GM12878 (cell line): Measurements from ENCODE around the gene APC2. TPM values are rescaled to one million over a fixed set of nuclear protein-coding genes. Genes with fewer than 3 reads are reported as not detected.

ENCODE experiments used
- ATAC-seq: fragments of 200-7000 bp; cut with Tn5 transposase; 3 replicates; pipeline ENCODE4 v1.9.1; 2020; ENCODE audit warnings: mild to moderate bottlenecking, moderate library complexity
- BruUV-seq: library from RNA; stranded (reverse); fragments of 400-500 nt; replicated peaks from 2 replicates; lab custom pipeline; 2021; lab: Mats Ljungman, UMichigan
- CTCF ChIA-PET: fragments of 300-600 bp; sonication (Branson Sonifier 250); formaldehyde crosslinking; extraction: SDS; loops from one replicate; lab custom pipeline; 2021; ENCODE audit warnings: inconsistent platforms; lab: Yijun Ruan, JAX
- POLR2A ChIA-PET: fragments of 350-600 bp; formaldehyde crosslinking; extraction: SDS; loops from one replicate; lab custom pipeline; 2021; ENCODE audit warnings: inconsistent platforms; lab: Charles Lee
- RAD21 ChIA-PET: fragments of 300-600 bp; sonication (Branson Sonifier 250); formaldehyde crosslinking; loops from one replicate; lab custom pipeline; 2023; ENCODE audit warnings: antibody characterized with exemption; ENCODE audit not compliant: unreplicated experiment; lab: Charles Lee
- SMC1A ChIA-PET: fragments of 300-600 bp; sonication (Branson Sonifier 250); formaldehyde crosslinking; loops from one replicate; lab custom pipeline; 2023; ENCODE audit not compliant: unreplicated experiment, uncharacterized antibody; lab: Charles Lee
- DNase-seq: peaks from one replicate; pipeline ENCODE4 v3.0.0-alpha.2; 2011; ENCODE audit warnings: low read depth, low spot score
- FAIRE-seq: peaks from 3 replicates; lab custom pipeline; 2011; peaks lifted over from hg19 to GRCh38; lab: Jason Lieb, UNC
- H2AFZ ChIP-seq: 2 replicates; pipeline ENCODE4 v1.6.0; 2011; ENCODE audit warnings: low read depth, low read length, control low read depth; ENCODE audit not compliant: control insufficient read depth
- H3K27ac ChIP-seq: 2 replicates; pipeline ENCODE4 v1.5.1; 2011; ENCODE audit warnings: control low read depth; ENCODE audit not compliant: control insufficient read depth, insufficient read depth
- H3K27me3 ChIP-seq, 2 experiments: replicated peaks in 1 of 2; 2 replicates each; pipeline versions ENCODE4 v1.6.0 to v1.6.1; 2011; ENCODE audit warnings: low read length in 1 of 2; ENCODE audit not compliant: control insufficient read depth in 2 of 2, insufficient read depth in 2 of 2
- H3K36me3 ChIP-seq, 2 experiments: 2 replicates each; pipeline ENCODE4 v1.5.1; 2011; ENCODE audit warnings: low read length in 1 of 2; ENCODE audit not compliant: control insufficient read depth in 2 of 2, insufficient read depth in 2 of 2
- H3K4me1 ChIP-seq: 2 replicates; pipeline ENCODE4 v1.6.1; 2011; ENCODE audit warnings: mild to moderate bottlenecking, low read length, moderate library complexity, mixed read lengths; ENCODE audit not compliant: control insufficient read depth, insufficient read depth
- H3K4me2 ChIP-seq: 2 replicates; pipeline ENCODE4 v1.6.0; 2011; ENCODE audit warnings: control low read depth; ENCODE audit not compliant: control insufficient read depth, insufficient read depth
- H3K4me3 ChIP-seq: fragments of 200-600 bp; sonication (generic); 2 replicates; pipeline ENCODE4 v1.5.1; 2016
- H3K79me2 ChIP-seq: 2 replicates; pipeline ENCODE4 v1.6.0; 2011; ENCODE audit warnings: low read length; ENCODE audit not compliant: control insufficient read depth, insufficient read depth
- H3K9ac ChIP-seq: 2 replicates; pipeline ENCODE4 v1.8.0; 2011; ENCODE audit warnings: low read length, control low read depth, mixed read lengths; ENCODE audit not compliant: control insufficient read depth, insufficient read depth
- H3K9me3 ChIP-seq: replicated peaks from 3 replicates; pipeline ENCODE4 v1.5.1; 2011; ENCODE audit warnings: mild to moderate bottlenecking, low read length; ENCODE audit not compliant: control insufficient read depth, insufficient read depth
- H4K20me1 ChIP-seq: 2 replicates; pipeline ENCODE4 v1.6.0; 2011; ENCODE audit not compliant: control insufficient read depth, insufficient read depth
- RAD51 ChIP-seq: fragments of 450-650 bp; IDR thresholded peaks from 2 replicates; pipeline ENCODE4 v1.6.1; 2016; ENCODE audit warnings: moderate library complexity, mild to moderate bottlenecking, inconsistent platforms
- ZNF622 ChIP-seq: fragments of 450-650 bp; IDR thresholded peaks from 2 replicates; pipeline ENCODE4 v1.6.1; 2017; ENCODE audit warnings: mild to moderate bottlenecking, inconsistent platforms
- WGBS: methylation state at CpG from one replicate; pipeline ENCODE4 v1.1.6; 2016; ENCODE audit warnings: low lambda C conversion rate; ENCODE audit not compliant: insufficient replicate concordance, insufficient coverage; ENCODE audit errors: missing lambda C conversion rate; 5-methylcytosine and 5-hydroxymethylcytosine counted together
- in situ Hi-C: fragments of 300-500 bp; cut with MboI; formaldehyde crosslinking; loops from 9 replicates; pipeline ENCODE4 v1.14.3; 2018; ENCODE audit warnings: mixed read lengths
- intact Hi-C: fragments of 100-400 bp; cut with micrococcal nuclease; formaldehyde crosslinking; loops from one replicate; pipeline ENCODE4 v1.14.2; 2022; ENCODE audit not compliant: unreplicated experiment
- polyA plus RNA-seq, 11 experiments: library from polyadenylated mRNA; depleted of rRNA in 4 of 11; unstranded in 6 of 11; stranded (reverse) in 5 of 11; fragments of >200 nt; fragmentation: Nextera tagmentation in 4 of 11; fragmentation: Illumina TruSeq in 1 of 11; extraction: Ambion mirVana in 4 of 11; extraction: Trizol in 1 of 11; gene quantifications; 1 replicate in 1 of 11; 2 replicates in 10 of 11; pipeline versions ENCODE4 v1.2.1 to v1.2.3, GENCODE V29; 2011 to 2016; ENCODE audit warnings: inconsistent platforms in 2 of 11, missing spikeins in 2 of 11, low read depth in 1 of 11
- total RNA-seq, 4 experiments: library from RNA; depleted of rRNA in 3 of 4; stranded (reverse); fragments of >200 nt in 3 of 4; fragmentation: Illumina TruSeq in 1 of 4; extraction: Trizol in 1 of 4; gene quantifications; 2 replicates each; pipeline versions ENCODE4 v1.2.1 to v1.2.3, GENCODE V29; 2013 to 2021
- TF ChIP-seq, protein P1 (sequence below), 3 experiments: IDR thresholded peaks in 2 of 3; conservative IDR thresholded peaks in 1 of 3; 2 replicates each; pipeline ENCODE4 v1.5.1; 2011; ENCODE audit warnings: low read depth in 3 of 3, low read length in 3 of 3, mild to moderate bottlenecking in 3 of 3, control low read depth in 2 of 3, moderate library complexity in 2 of 3, inconsistent platforms in 1 of 3, mixed read lengths in 1 of 3; ENCODE audit not compliant: control insufficient read depth in 2 of 3, insufficient read depth in 1 of 3; ENCODE audit errors: extremely low read depth in 1 of 3
- TF ChIP-seq, protein P2 (sequence below): fragments of 450-650 bp; IDR thresholded peaks from 2 replicates; pipeline ENCODE4 v1.6.1; 2016; ENCODE audit warnings: mild to moderate bottlenecking
- TF ChIP-seq, protein P3 (sequence below): fragments of 450-650 bp; IDR thresholded peaks from 2 replicates; pipeline ENCODE4 v1.6.1; 2018; ENCODE audit warnings: mild to moderate bottlenecking, low read depth, moderate library complexity; ENCODE audit not compliant: partially characterized antibody

The APC2 gene
- total and polyA plus RNA-seq, 10 of the 15 experiments (the other 5 are each of a cell fraction or from before 2014, with no cell fraction given) = under 0.01 to 0.73 (median 0.04) TPM; not detected in 5

DNA sequence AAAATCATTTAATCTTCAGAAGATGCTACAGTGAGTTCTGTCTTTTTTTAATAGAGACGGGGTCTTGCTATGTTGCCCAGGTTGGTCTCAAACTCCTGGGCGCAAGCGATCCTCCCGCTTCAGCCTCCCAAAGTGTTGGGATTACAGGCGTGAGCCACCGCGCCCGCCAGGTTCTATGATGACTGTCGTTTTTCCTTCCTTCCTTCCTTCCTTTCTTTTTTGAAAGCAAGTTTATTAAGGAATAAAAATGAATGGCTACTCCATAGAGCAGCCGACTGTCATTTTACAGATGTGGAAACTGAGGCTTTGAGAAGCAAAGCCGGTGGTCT lies 48.1 kb upstream of the APC2 start:
- SMC1A ChIA-PET = no interaction called here
- FAIRE-seq = no peak
- H2AFZ ChIP-seq = peak overlapping the region; percentile 72
- no peak overlapping the region for H3K27ac ChIP-seq
- H3K9me3 ChIP-seq = no peaks in the 10 kb centered on the region
- TF ChIP-seq, protein P1, sequence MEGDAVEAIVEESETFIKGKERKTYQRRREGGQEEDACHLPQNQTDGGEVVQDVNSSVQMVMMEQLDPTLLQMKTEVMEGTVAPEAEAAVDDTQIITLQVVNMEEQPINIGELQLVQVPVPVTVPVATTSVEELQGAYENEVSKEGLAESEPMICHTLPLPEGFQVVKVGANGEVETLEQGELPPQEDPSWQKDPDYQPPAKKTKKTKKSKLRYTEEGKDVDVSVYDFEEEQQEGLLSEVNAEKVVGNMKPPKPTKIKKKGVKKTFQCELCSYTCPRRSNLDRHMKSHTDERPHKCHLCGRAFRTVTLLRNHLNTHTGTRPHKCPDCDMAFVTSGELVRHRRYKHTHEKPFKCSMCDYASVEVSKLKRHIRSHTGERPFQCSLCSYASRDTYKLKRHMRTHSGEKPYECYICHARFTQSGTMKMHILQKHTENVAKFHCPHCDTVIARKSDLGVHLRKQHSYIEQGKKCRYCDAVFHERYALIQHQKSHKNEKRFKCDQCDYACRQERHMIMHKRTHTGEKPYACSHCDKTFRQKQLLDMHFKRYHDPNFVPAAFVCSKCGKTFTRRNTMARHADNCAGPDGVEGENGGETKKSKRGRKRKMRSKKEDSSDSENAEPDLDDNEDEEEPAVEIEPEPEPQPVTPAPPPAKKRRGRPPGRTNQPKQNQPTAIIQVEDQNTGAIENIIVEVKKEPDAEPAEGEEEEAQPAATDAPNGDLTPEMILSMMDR (IDR thresholded peaks at IDR 0.05 in 2 of 3, conservative IDR thresholded peaks at IDR 0.05 in 1 of 3; ENCODE audit: control insufficient read depth in 2 of 3, extremely low read depth in 1 of 3, insufficient read depth in 1 of 3, low read depth in 3 of 3, low read length in 3 of 3) = no peak
- no peak for TF ChIP-seq RAD51
- TF ChIP-seq, protein P2, sequence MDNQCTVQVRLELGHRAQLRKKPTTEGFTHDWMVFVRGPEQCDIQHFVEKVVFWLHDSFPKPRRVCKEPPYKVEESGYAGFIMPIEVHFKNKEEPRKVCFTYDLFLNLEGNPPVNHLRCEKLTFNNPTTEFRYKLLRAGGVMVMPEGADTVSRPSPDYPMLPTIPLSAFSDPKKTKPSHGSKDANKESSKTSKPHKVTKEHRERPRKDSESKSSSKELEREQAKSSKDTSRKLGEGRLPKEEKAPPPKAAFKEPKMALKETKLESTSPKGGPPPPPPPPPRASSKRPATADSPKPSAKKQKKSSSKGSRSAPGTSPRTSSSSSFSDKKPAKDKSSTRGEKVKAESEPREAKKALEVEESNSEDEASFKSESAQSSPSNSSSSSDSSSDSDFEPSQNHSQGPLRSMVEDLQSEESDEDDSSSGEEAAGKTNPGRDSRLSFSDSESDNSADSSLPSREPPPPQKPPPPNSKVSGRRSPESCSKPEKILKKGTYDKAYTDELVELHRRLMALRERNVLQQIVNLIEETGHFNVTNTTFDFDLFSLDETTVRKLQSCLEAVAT = 0 out of 2 replicates have a peak, but pooled peaks have one; percentile 19
- TF ChIP-seq, protein P3, sequence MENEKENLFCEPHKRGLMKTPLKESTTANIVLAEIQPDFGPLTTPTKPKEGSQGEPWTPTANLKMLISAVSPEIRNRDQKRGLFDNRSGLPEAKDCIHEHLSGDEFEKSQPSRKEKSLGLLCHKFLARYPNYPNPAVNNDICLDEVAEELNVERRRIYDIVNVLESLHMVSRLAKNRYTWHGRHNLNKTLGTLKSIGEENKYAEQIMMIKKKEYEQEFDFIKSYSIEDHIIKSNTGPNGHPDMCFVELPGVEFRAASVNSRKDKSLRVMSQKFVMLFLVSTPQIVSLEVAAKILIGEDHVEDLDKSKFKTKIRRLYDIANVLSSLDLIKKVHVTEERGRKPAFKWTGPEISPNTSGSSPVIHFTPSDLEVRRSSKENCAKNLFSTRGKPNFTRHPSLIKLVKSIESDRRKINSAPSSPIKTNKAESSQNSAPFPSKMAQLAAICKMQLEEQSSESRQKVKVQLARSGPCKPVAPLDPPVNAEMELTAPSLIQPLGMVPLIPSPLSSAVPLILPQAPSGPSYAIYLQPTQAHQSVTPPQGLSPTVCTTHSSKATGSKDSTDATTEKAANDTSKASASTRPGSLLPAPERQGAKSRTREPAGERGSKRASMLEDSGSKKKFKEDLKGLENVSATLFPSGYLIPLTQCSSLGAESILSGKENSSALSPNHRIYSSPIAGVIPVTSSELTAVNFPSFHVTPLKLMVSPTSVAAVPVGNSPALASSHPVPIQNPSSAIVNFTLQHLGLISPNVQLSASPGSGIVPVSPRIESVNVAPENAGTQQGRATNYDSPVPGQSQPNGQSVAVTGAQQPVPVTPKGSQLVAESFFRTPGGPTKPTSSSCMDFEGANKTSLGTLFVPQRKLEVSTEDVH = no peak
- TF ChIP-seq ZNF622 = no peak
- peaks cover 1 to 5% of the 10 kb centered on the region in 2 experiments; a peak in 2 of 4 replicates for H3K27me3 ChIP-seq
- no peak for DNase-seq
- no peak overlapping the region; the same call in 1 of the 2 replicates for H3K9ac ChIP-seq
- RAD21 ChIA-PET = no interaction called here
- peak overlapping the region; percentile 87; the same call in 1 of the 2 replicates for H3K4me2 ChIP-seq
- POLR2A ChIA-PET = no interaction called here
- no peaks in the 10 kb centered on the region for H4K20me1 ChIP-seq
- no peak for ATAC-seq
- no peaks in the 10 kb centered on the region; the same call in 1 of the 2 replicates for H3K79me2 ChIP-seq
- CTCF ChIA-PET = no interaction called here
- BruUV-seq = no TSS peak
- no peaks in the 10 kb centered on the region for H3K36me3 ChIP-seq
- intact Hi-C loops (no loop called here), in situ Hi-C loops (no loop called here)
- peaks cover 4% of the 10 kb centered on the region for H3K4me1 ChIP-seq
- 34% methylated on average over 11 of the region's 11 CpGs for WGBS
- H3K4me3 ChIP-seq = peak overlapping the region; percentile 47; the same call in 1 of the 2 replicates
